Panc1 (cell line): ENCODE results near the gene INTS2.

Experiments
- CTCF ChIP-seq: fragments of 450-650 bp; IDR thresholded peaks from 2 replicates; pipeline ENCODE4 v1.5.1; 2017; ENCODE audit warnings: mild to moderate bottlenecking
- POLR2AphosphoS5 ChIP-seq: IDR thresholded peaks from 2 replicates; pipeline ENCODE4 v1.6.1; 2012; ENCODE audit warnings: mild to moderate bottlenecking, low read depth, low read length, moderate library complexity

GRCh38 chr17:61884864-61885263 is 42.9 kb downstream of the INTS2 start:
- TF ChIP-seq CTCF: no peak
- no peak for TF ChIP-seq POLR2AphosphoS5
